Stimulated activated CD4-positive, alpha-beta T cell treated with anti-CD3 and anti-CD28 coated beads, Interleukin-15, amount 100 ng/mL, for 24 hours (primary cell): ENCODE measurements around the gene ECE1.
A peak's percentile ranks its signal among the peaks of the same experiment; 100 is the strongest.
"Not testable (repeated sequence)": the region's sequence is repeated elsewhere in the genome, so short reads cannot be mapped to it uniquely, and the experiment has no call there.

Experiments
- DNase-seq: peaks from one replicate; pipeline ENCODE4 v3.0.0-alpha.2; 2020

Gene ECE1

DNA sequence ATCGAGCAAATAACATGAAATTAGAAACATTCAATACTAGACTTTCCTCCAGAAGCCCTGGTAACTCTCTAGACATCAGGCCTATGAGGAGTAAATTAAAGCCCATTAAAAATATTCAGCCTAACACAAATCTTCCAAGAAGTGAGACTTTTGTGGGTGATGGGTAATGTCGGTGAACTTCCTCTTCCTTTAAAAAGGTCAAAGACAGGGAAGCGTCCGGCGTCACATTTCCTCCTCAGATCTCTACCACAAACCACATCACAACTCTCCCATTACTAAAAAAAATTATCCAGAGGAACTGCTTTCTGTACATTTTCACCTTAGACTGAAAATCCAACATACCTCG, 115.0 kb downstream of the ECE1 start:
- DNase-seq = peak; percentile 51

DNA sequence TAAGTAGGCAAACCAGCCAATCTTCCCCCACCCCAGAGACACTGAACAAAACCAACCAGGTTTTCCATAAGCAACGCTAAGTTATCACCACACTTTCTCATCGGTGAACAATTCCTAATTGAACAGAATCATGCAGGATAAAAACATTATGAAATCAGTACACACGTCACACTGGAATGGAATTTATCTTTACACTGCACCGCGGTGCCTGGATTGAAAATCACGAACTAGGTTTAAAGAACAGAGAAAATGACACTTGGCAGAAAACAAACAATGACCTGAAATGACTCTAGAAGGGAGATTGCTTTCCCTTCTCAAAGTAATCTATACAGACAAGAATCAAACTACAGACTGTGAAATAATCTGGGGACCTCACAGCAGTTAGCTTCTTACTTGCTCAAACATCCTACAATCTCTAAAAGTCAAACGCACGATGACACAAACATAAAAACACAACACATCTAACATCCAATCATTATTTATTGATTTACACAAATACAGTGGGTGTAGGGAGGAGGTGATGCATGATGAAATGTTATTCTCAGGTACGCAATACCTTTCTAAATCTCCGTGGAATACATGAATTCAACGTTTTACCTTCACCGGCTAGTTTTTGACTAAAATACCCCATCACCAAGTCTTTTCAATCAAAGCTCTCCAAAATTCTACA, 115.5 kb downstream of the ECE1 start:
- DNase-seq = no peak

DNA sequence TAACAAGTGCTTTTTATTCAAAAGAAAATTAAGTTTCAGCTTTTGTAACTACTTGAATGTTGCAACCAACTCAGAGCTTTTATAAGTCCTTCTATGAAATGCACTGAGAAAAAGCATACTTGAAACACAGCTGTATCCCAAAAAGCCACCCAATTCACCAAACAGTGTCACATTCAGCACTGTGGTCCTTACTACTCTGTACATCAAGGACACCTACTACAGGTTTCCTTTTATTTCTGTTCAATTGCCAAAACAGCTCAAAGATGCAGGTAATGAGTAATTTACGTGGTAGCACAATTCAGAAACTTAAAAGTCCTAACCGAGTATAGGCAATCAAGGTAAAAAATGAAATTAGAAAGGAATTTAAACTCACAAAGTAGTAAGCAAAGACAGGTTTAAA, 116.0 kb downstream of the ECE1 start:
- DNase-seq = no peak

DNA sequence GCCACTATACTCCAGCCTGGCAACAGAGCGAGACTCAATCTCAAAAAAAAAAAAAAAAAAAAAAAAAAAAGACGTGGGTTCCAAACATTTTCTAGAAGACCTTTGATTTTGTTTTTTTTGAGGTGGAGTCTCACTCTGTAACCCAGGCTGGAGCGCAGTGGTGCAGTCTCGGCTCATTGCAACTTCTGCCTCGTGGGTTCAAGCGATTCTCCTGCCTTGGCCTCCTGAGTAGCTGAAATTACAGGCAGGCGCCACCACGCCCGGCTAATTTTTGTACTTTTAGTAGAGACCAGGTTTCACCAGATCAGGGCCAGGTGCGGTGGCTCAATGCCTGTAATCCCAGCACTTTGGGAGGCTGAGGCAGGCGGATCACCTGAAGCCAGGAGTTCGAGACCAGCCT, 117.2 kb downstream of the ECE1 start:
- not testable (repeated sequence) for DNase-seq

DNA sequence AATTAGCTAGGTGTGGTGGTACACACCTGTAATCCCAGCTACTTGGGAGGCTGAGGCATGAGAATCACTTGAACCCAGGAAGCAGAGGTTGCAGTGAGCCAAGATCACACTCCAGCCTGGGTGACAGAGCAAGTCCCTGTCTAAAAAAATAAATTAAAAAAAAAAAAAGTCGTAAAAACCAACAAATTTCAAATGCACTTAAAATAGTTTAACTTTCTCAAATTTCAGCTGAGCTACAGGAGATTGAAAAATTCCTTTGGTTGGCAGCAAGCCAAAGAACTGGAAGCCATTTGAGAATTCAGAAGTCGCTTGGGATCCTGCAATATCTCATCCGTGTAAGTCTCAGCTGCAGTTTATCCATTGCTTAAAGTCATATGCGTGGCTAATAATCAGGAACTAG, 119.4 kb downstream of the ECE1 start:
- not testable (repeated sequence) for DNase-seq

DNA sequence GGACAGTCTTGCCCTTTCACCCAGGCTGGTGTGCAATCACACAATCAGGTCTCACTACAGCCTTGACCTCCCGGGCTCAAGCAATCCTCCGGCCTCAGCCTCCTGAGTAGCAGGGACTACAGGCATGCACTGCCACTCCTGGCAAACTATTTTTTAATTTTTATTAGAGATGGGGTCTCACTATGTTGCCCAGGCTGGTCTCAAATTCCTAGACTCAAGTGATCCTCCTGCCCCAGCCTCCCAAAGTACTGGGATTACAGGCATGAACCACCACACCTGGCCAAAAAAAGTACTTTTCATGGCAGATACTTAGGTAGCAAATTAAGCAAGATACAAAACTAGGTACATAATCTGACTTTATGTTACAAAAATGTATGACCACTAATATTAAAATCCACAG, 121.8 kb downstream of the ECE1 start:
- no peak for DNase-seq
